Ascending aorta (tissue), 2 donors: ENCODE data around the gene NRXN3. TPM values are rescaled to one million over a fixed set of nuclear protein-coding genes. Genes with fewer than 3 reads are reported as not detected.

Experiments
- DNase-seq, 2 donors: peaks; one replicate each; pipeline ENCODE4 v3.0.0-alpha.2; 2019; ENCODE audit warnings: low spot score in 2 of 2
- H3K27ac ChIP-seq, 2 donors: fragments of 200-600 bp; sonication (generic); one replicate each; pipeline ENCODE4 v1.5.1; 2016 to 2017; ENCODE audit warnings: mild to moderate bottlenecking in 1 of 2
- H3K27me3 ChIP-seq: fragments of 200-600 bp; sonication (generic); one replicate; pipeline ENCODE4 v1.5.1; 2017
- H3K36me3 ChIP-seq, 2 donors: fragments of 200-600 bp; sonication (generic); one replicate each; pipeline ENCODE4 v1.5.1; 2016
- H3K4me1 ChIP-seq, 2 donors: fragments of 200-600 bp; sonication (generic); one replicate each; pipeline ENCODE4 v1.5.1; 2016 to 2017; ENCODE audit warnings: mild to moderate bottlenecking in 1 of 2
- H3K4me3 ChIP-seq, 2 donors: fragments of 200-600 bp; sonication (generic); one replicate each; pipeline ENCODE4 v1.5.1; 2016 to 2017; ENCODE audit warnings: mild to moderate bottlenecking in 1 of 2
- H3K9me3 ChIP-seq, 2 donors: fragments of 200-600 bp; sonication (generic); one replicate each; pipeline ENCODE4 v1.5.1; 2016
- CTCF ChIP-seq, 3 experiments: fragments of 200-600 bp in 2 of 3; fragments of 450-650 bp in 1 of 3; sonication (generic) in 2 of 3; IDR thresholded peaks; one replicate each; pipeline ENCODE4 v1.5.1; 2016 to 2019; ENCODE audit warnings: antibody characterized with exemption in 3 of 3, mild to moderate bottlenecking in 1 of 3, moderate library complexity in 1 of 3
- intact Hi-C: fragments of 100-400 bp; cut with DNase I; formaldehyde crosslinking; loops from one replicate; pipeline ENCODE4 v1.15.1; 2023
- total RNA-seq: library from RNA; depleted of rRNA; stranded (reverse); fragments of >200 nt; gene quantifications from one replicate; pipeline ENCODE4 v1.1.0, GENCODE V29; 2016

NRXN3 gene
- total RNA-seq, 1 donor from 2014 or later: 21.0 TPM

DNA sequence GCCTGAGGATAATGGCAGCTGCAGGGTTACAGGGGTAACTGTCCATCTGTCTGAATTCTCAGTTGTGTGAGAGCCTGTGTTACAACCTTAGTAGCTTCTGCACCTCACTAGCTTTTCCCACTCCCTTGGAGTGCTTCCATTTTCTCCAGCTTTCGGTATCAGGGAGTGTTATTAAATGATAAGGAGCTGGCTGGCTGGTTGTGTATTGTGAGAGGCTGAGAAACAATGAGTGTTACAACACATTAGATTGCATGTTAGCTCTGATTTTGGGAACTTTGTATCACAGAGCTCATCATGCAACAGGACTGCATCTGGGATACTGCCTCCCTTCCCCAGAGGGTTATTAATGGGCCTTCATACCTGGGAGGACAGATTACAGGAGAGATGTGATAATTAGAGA, 1317.5 kb downstream of the NRXN3 start:
- H3K27me3 ChIP-seq: no peaks in the 10 kb centered on the region

DNA sequence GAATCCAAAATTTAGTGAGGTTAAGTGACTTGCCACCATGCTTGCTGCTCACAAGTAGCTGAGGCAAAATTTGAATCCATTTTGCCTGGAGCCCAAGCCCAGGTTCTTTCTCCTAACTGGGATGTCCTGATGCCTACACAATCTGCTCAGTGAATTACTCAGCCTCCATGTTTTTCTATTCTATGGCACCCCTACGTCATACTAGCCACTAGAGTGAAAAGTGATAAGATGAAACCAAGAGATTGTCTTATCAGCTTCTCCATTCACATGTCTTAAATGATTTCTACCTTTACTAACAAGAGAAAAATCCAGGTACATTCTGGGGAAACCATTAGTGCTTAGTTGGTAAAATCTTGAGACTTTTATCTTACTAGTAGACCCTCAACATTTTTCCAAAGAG, 1321.0 kb downstream of the NRXN3 start:
- no peaks in the 10 kb centered on the region for H3K4me1 ChIP-seq
- H3K9me3 ChIP-seq: no peaks in the 10 kb centered on the region
- H3K27me3 ChIP-seq: no peaks in the 10 kb centered on the region
- intact Hi-C loops: no loop called here
- H3K4me3 ChIP-seq: no peak overlapping the region
- DNase-seq: no peak
- H3K36me3 ChIP-seq: no peaks in the 10 kb centered on the region
- no peak for TF ChIP-seq CTCF (IDR thresholded peaks at IDR 0.05)
- H3K27ac ChIP-seq: no peak overlapping the region

More for the DNA sequence above, 1317.5 kb downstream of the NRXN3 start:
- no peaks in the 10 kb centered on the region for H3K9me3 ChIP-seq
- no peak for TF ChIP-seq CTCF (IDR thresholded peaks at IDR 0.05)
- intact Hi-C loops: no loop called here
- no peak overlapping the region for H3K27ac ChIP-seq
- H3K36me3 ChIP-seq: no peaks in the 10 kb centered on the region
- no peak for DNase-seq
- H3K4me1 ChIP-seq: no peaks in the 10 kb centered on the region
- H3K4me3 ChIP-seq: no peak overlapping the region

- Histone ChIP-seq H3K36me3 (no peaks in the 10 kb centered on the region), H3K4me1 (no peaks in the 10 kb centered on the region), H3K27ac (no peak overlapping the region), H3K27me3 (no peaks in the 10 kb centered on the region), H3K4me3 (no peak overlapping the region), H3K9me3 (no peaks in the 10 kb centered on the region)
- no peak for DNase-seq
- intact Hi-C loops: no loop called here
- TF ChIP-seq CTCF (IDR thresholded peaks at IDR 0.05): no peak
These were observed 1323.0 kb downstream of the NRXN3 start for GRCh38 chr14:79493081-79493645.

- intact Hi-C loops: no loop called here
- H3K9me3 ChIP-seq: no peaks in the 10 kb centered on the region
- no peaks in the 10 kb centered on the region for H3K4me1 ChIP-seq
- no peak overlapping the region for H3K4me3 ChIP-seq
- no peak overlapping the region for H3K27ac ChIP-seq
- H3K36me3 ChIP-seq: no peaks in the 10 kb centered on the region
- no peaks in the 10 kb centered on the region for H3K27me3 ChIP-seq
- TF ChIP-seq CTCF (IDR thresholded peaks at IDR 0.05): no peak
- DNase-seq: no peak
These were observed 1326.5 kb downstream of the NRXN3 start for GRCh38 chr14:79496701-79497100.

GRCh38 chr14:79500489-79500888, 1330.3 kb downstream of the NRXN3 start:
- TF ChIP-seq CTCF (IDR thresholded peaks at IDR 0.05): no peak
- no peak overlapping the region for H3K27ac ChIP-seq
- no peaks in the 10 kb centered on the region for H3K9me3 ChIP-seq
- H3K4me1 ChIP-seq: no peaks in the 10 kb centered on the region
- intact Hi-C loops: no loop called here
- H3K4me3 ChIP-seq: no peak overlapping the region
- H3K36me3 ChIP-seq: no peaks in the 10 kb centered on the region
- no peaks in the 10 kb centered on the region for H3K27me3 ChIP-seq
- no peak for DNase-seq
